Trophoblast cell (in vitro differentiated cells and primary cell): ENCODE results near the gene CPNE9.

Source experiments
- DNase-seq, 2 donors: peaks; one replicate each; pipeline ENCODE4 v3.0.0-alpha.2; 2016
- H2AFZ ChIP-seq: 2 replicates; pipeline ENCODE4 v1.6.1; 2013; ENCODE audit warnings: low read length, moderate library complexity, mild to moderate bottlenecking; ENCODE audit not compliant: insufficient read depth, poor library complexity
- H2AK5ac ChIP-seq: 2 replicates; pipeline ENCODE4 v1.6.1; 2013; ENCODE audit warnings: mild to moderate bottlenecking, low read length
- H2BK120ac ChIP-seq: 2 replicates; pipeline ENCODE4 v1.6.1; 2013; ENCODE audit warnings: low read length, mild to moderate bottlenecking, moderate library complexity; ENCODE audit not compliant: insufficient read depth, poor library complexity
- H2BK12ac ChIP-seq: 2 replicates; pipeline ENCODE4 v1.6.1; 2013; ENCODE audit warnings: mild to moderate bottlenecking, low read length, moderate library complexity
- H2BK5ac ChIP-seq: 2 replicates; pipeline ENCODE4 v1.6.1; 2013; ENCODE audit warnings: low read length, low read depth, moderate library complexity, mild to moderate bottlenecking; ENCODE audit not compliant: poor library complexity
- H3K14ac ChIP-seq: 2 replicates; pipeline ENCODE4 v1.6.1; 2013; ENCODE audit warnings: mild to moderate bottlenecking, low read length
- H3K18ac ChIP-seq: 2 replicates; pipeline ENCODE4 v1.6.1; 2013; ENCODE audit warnings: mild to moderate bottlenecking, low read length
- H3K23ac ChIP-seq: 2 replicates; pipeline ENCODE4 v1.6.1; 2013; ENCODE audit warnings: low read length
- H3K27ac ChIP-seq: 2 replicates; pipeline ENCODE4 v1.5.1; 2013; ENCODE audit warnings: low read depth, mild to moderate bottlenecking, inconsistent platforms, low read length, moderate library complexity
- H3K27me3 ChIP-seq: 2 replicates; pipeline ENCODE4 v1.6.1; 2013; ENCODE audit warnings: inconsistent platforms, mild to moderate bottlenecking, low read length, moderate library complexity; ENCODE audit not compliant: insufficient read depth
- H3K36me3 ChIP-seq, 2 experiments: 1 replicate in 1 of 2; 2 replicates in 1 of 2; pipeline ENCODE4 v1.6.1; 2013; ENCODE audit warnings: low read length in 2 of 2, mild to moderate bottlenecking in 2 of 2, moderate library complexity in 1 of 2; ENCODE audit not compliant: insufficient read depth in 2 of 2, control insufficient read depth in 1 of 2
- H3K4ac ChIP-seq: 2 replicates; pipeline ENCODE4 v1.6.1; 2013; ENCODE audit warnings: low read depth, mild to moderate bottlenecking, low read length, moderate library complexity
- H3K4me1 ChIP-seq, 2 experiments: 1 replicate in 1 of 2; 2 replicates in 1 of 2; pipeline ENCODE4 v1.6.1; 2013; ENCODE audit warnings: low read length in 2 of 2, mild to moderate bottlenecking in 2 of 2, moderate library complexity in 1 of 2; ENCODE audit not compliant: insufficient read depth in 2 of 2, control insufficient read depth in 1 of 2
- H3K4me2 ChIP-seq: 2 replicates; pipeline ENCODE4 v1.6.1; 2013; ENCODE audit warnings: inconsistent platforms, mild to moderate bottlenecking, low read length, moderate library complexity
- H3K4me3 ChIP-seq: 2 replicates; pipeline ENCODE4 v1.5.1; 2013; ENCODE audit warnings: mild to moderate bottlenecking, low read depth, low read length, inconsistent platforms
- H3K79me1 ChIP-seq: one replicate; pipeline ENCODE4 v1.6.1; 2013; ENCODE audit warnings: low read length
- H3K79me2 ChIP-seq: 2 replicates; pipeline ENCODE4 v1.6.1; 2013; ENCODE audit warnings: low read length, mild to moderate bottlenecking; ENCODE audit not compliant: control insufficient read depth, insufficient read depth, poor library complexity
- H3K9ac ChIP-seq: 2 replicates; pipeline ENCODE4 v1.6.1; 2013; ENCODE audit warnings: mild to moderate bottlenecking, low read length
- H3K9me3 ChIP-seq: 2 replicates; pipeline ENCODE4 v1.6.1; 2013; ENCODE audit warnings: low read depth, mild to moderate bottlenecking, control low read depth, inconsistent platforms, low read length; ENCODE audit not compliant: insufficient read depth
- H4K12ac ChIP-seq: 2 replicates; pipeline ENCODE4 v1.6.1; 2013; ENCODE audit warnings: low read depth, mild to moderate bottlenecking, low read length, moderate library complexity
- H4K8ac ChIP-seq: 2 replicates; pipeline ENCODE4 v1.6.1; 2013; ENCODE audit warnings: low read depth, mild to moderate bottlenecking, low read length, moderate library complexity
- H4K91ac ChIP-seq: one replicate; pipeline ENCODE4 v1.6.1; 2013; ENCODE audit warnings: low read depth, mild to moderate bottlenecking, low read length, moderate library complexity
- WGBS: extraction: QIAGEN DNeasy Blood & Tissue Kit; methylation state at CpG from one replicate; pipeline ENCODE4 v1.1.7; 2013; ENCODE audit warnings: missing lambda C conversion rate; ENCODE audit not compliant: insufficient read length, insufficient coverage; ENCODE audit errors: extremely low coverage; 5-methylcytosine and 5-hydroxymethylcytosine counted together

The CPNE9 gene

GRCh38 chr3:9679476-9680080, 24.1 kb upstream of the CPNE9 start:
- no peak overlapping the region for H3K18ac ChIP-seq
- H3K79me1 ChIP-seq: no peaks in the 10 kb centered on the region
- H3K27ac ChIP-seq: no peak overlapping the region
- no peaks in the 10 kb centered on the region for H3K4me1 ChIP-seq
- no peaks in the 10 kb centered on the region for H3K79me2 ChIP-seq
- H4K8ac ChIP-seq: no peak overlapping the region
- no peak overlapping the region for H2AFZ ChIP-seq
- WGBS: no CpG with 5 or more reads among the region's 6 CpGs
- no peak overlapping the region for H4K12ac ChIP-seq
- no peak overlapping the region for H3K4ac ChIP-seq
- H3K9me3 ChIP-seq: no peaks in the 10 kb centered on the region
- no peaks in the 10 kb centered on the region for H3K27me3 ChIP-seq
- H2BK12ac ChIP-seq: no peak overlapping the region
- H4K91ac ChIP-seq: no peak overlapping the region
- no peak overlapping the region for H3K4me3 ChIP-seq
- H3K23ac ChIP-seq: no peak overlapping the region
- H3K4me2 ChIP-seq: no peak overlapping the region
- H3K9ac ChIP-seq: no peak overlapping the region
- DNase-seq: no peak
- no peak overlapping the region for H3K14ac ChIP-seq
- H2BK120ac ChIP-seq: no peak overlapping the region
- H2AK5ac ChIP-seq: no peak overlapping the region
- H2BK5ac ChIP-seq: no peak overlapping the region
- peaks cover 58 to 65% of the 10 kb centered on the region in 2 experiments for H3K36me3 ChIP-seq

GRCh38 chr3:9681011-9681722, 22.5 kb upstream of the CPNE9 start:
- Histone ChIP-seq H4K12ac (no peak overlapping the region), H3K23ac (no peak overlapping the region), H2BK12ac (no peak overlapping the region), H3K36me3 (peaks cover 71 to 76% of the 10 kb centered on the region in 2 experiments), H3K4ac (no peak overlapping the region), H2AK5ac (no peak overlapping the region), H3K4me3 (no peak overlapping the region), H2AFZ (no peak overlapping the region), H3K14ac (no peak overlapping the region), H2BK5ac (no peak overlapping the region), H4K91ac (no peak overlapping the region), H3K79me1 (no peaks in the 10 kb centered on the region), H2BK120ac (no peak overlapping the region), H3K9ac (no peak overlapping the region), H3K27ac (no peak overlapping the region), H3K4me2 (no peak overlapping the region), H3K79me2 (no peaks in the 10 kb centered on the region), H3K18ac (no peak overlapping the region), H3K27me3 (no peaks in the 10 kb centered on the region), H4K8ac (no peak overlapping the region), H3K4me1 (no peaks in the 10 kb centered on the region), H3K9me3 (no peaks in the 10 kb centered on the region)
- DNase-seq: no peak
- no CpG with 5 or more reads among the region's 7 CpGs for WGBS

GRCh38 chr3:9681723-9682081, 21.9 kb upstream of the CPNE9 start:
- Histone ChIP-seq H3K79me1 (no peaks in the 10 kb centered on the region), H3K18ac (no peak overlapping the region), H2BK5ac (no peak overlapping the region), H4K91ac (no peak overlapping the region), H3K4me2 (no peak overlapping the region), H3K27ac (no peak overlapping the region), H3K9ac (no peak overlapping the region), H3K79me2 (no peaks in the 10 kb centered on the region), H3K36me3 (peaks cover 73 to 78% of the 10 kb centered on the region in 2 experiments), H3K4ac (no peak overlapping the region), H3K4me3 (no peak overlapping the region), H2AFZ (no peak overlapping the region), H3K14ac (no peak overlapping the region), H3K27me3 (no peaks in the 10 kb centered on the region), H4K8ac (no peak overlapping the region), H3K23ac (no peak overlapping the region), H3K4me1 (no peaks in the 10 kb centered on the region), H3K9me3 (no peaks in the 10 kb centered on the region), H2BK120ac (no peak overlapping the region), H2AK5ac (no peak overlapping the region), H2BK12ac (no peak overlapping the region), H4K12ac (no peak overlapping the region)
- WGBS: no CpG with 5 or more reads among the region's 6 CpGs
- DNase-seq: no peak

- Histone ChIP-seq H3K4me3 (no peak overlapping the region), H3K4ac (no peak overlapping the region), H3K79me1 (no peaks in the 10 kb centered on the region), H2AK5ac (no peak overlapping the region), H3K27me3 (no peaks in the 10 kb centered on the region), H3K23ac (no peak overlapping the region), H4K12ac (no peak overlapping the region), H4K91ac (no peak overlapping the region), H2BK120ac (no peak overlapping the region), H3K79me2 (no peaks in the 10 kb centered on the region), H3K9me3 (no peaks in the 10 kb centered on the region), H3K14ac (no peak overlapping the region), H3K4me2 (no peak overlapping the region), H3K27ac (no peak overlapping the region), H2AFZ (no peak overlapping the region), H4K8ac (no peak overlapping the region), H2BK12ac (no peak overlapping the region), H3K9ac (no peak overlapping the region), H3K18ac (no peak overlapping the region), H3K4me1 (no peaks in the 10 kb centered on the region), H3K36me3 (peaks cover 72 to 79% of the 10 kb centered on the region in 2 experiments), H2BK5ac (no peak overlapping the region)
- no CpG with 5 or more reads among the region's 6 CpGs for WGBS
- no peak for DNase-seq
Measured at GRCh38 chr3:9682096-9682495, 21.5 kb upstream of the CPNE9 start.
